ENCODE data around the gene RGPD4.
A peak's percentile ranks its signal among the peaks of the same experiment; 100 is the strongest.
"Not testable (repeated sequence)": the region's sequence is repeated elsewhere in the genome, so short reads cannot be mapped to it uniquely, and the experiment has no call there.

RGPD4 gene
- total RNA-seq = 0.21 to 1.7 (median 0.84) reads per million in 17 experiments

- DNase-seq = not testable (repeated sequence)
Measured at GRCh38 chr2:107826749-107827148, at the start of gene RGPD4. RGPD4 (plus strand) TSS chr2:107826892; CDS start chr2:107827014, 122 bp downstream.

- no peak for DNase-seq
Measured at GRCh38 chr2:107777974-107778373, 48.7 kb upstream of the RGPD4 start.

GRCh38 chr2:107785756-107786155 lies 40.9 kb upstream of the RGPD4 start:
- DNase-seq = no peak

GRCh38 chr2:107790837-107791236 lies 35.9 kb upstream of the RGPD4 start:
- DNase-seq = no peak

- no peak for DNase-seq
Measured at GRCh38 chr2:107801498-107801897, 25.2 kb upstream of the RGPD4 start.

- no peak for DNase-seq
Measured at GRCh38 chr2:107804608-107805498, 21.8 kb upstream of the RGPD4 start.

- DNase-seq = no peak
Measured at GRCh38 chr2:107806901-107807300, 19.8 kb upstream of the RGPD4 start.

- no peak for DNase-seq
Measured at GRCh38 chr2:107807988-107808387, 18.7 kb upstream of the RGPD4 start.

- no peak for DNase-seq
Measured at GRCh38 chr2:107808959-107809358, 17.7 kb upstream of the RGPD4 start.

GRCh38 chr2:107809835-107810234 lies 16.9 kb upstream of the RGPD4 start:
- DNase-seq = no peak

- no peak for DNase-seq
Measured at GRCh38 chr2:107810734-107811133, 16.0 kb upstream of the RGPD4 start.

- DNase-seq = no peak
Measured at GRCh38 chr2:107811411-107811810, 15.3 kb upstream of the RGPD4 start.

GRCh38 chr2:107812006-107812405 lies 14.7 kb upstream of the RGPD4 start:
- DNase-seq = no peak

- no peak for DNase-seq
Measured at GRCh38 chr2:107817378-107817777, 9.3 kb upstream of the RGPD4 start.

GRCh38 chr2:107822302-107822701 lies 4.4 kb upstream of the RGPD4 start:
- no peak for DNase-seq

- DNase-seq = peak in 2 of 4 experiments; percentile 14 to 17
Measured at GRCh38 chr2:107824451-107825205, 2.1 kb upstream of the RGPD4 start.

GRCh38 chr2:107825206-107825563 lies 1.5 kb upstream of the RGPD4 start:
- no peak for DNase-seq

GRCh38 chr2:107829514-107829913 lies 2.8 kb downstream of the RGPD4 start:
- not testable (repeated sequence) for DNase-seq

- not testable (repeated sequence) for DNase-seq
Measured at GRCh38 chr2:107833152-107833551, 6.5 kb downstream of the RGPD4 start.

GRCh38 chr2:107833618-107834017 lies 6.9 kb downstream of the RGPD4 start:
- DNase-seq = peak in 2 of 4 experiments; percentile 4 to 15

- DNase-seq = not testable (repeated sequence)
Measured at GRCh38 chr2:107916121-107916520, 89.4 kb downstream of the RGPD4 start.

GRCh38 chr2:107916696-107917370 lies 90.1 kb downstream of the RGPD4 start:
- not testable (repeated sequence) for DNase-seq

GRCh38 chr2:107927034-107927534 lies 100.4 kb downstream of the RGPD4 start:
- DNase-seq = no peak

Measured in suppressor macrophage (primary cell).